HS-5 (cell line): ENCODE results near the gene GRWD1.
A peak's percentile ranks its signal among the peaks of the same experiment; 100 is the strongest.

Experiments used
- DNase-seq: peaks from one replicate; pipeline ENCODE4 v3.0.0-alpha.2; 2012; ENCODE audit warnings: low read depth

Gene GRWD1

GRCh38 chr19:48456864-48457263 is 11.1 kb downstream of the GRWD1 start:
- no peak for DNase-seq

DNA sequence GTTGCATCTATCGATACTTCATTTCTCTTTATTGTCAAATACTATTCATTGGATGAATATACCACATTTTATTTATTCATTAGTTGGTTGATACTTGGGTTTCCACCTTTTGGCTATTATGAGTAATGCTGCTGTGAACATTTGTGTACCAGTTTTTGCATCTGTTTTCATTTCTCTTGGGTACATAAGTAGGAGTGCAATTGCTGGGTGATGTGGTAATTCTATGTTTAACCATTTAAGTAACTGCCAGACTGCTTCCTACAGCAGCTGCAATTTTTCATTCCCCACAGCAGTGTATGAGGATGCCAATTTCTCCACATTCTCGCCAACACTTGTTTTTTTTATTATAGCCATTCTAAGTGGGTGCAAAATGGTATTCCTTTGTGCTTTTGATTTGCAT is 12.2 kb downstream of the GRWD1 start:
- DNase-seq: no peak

DNA sequence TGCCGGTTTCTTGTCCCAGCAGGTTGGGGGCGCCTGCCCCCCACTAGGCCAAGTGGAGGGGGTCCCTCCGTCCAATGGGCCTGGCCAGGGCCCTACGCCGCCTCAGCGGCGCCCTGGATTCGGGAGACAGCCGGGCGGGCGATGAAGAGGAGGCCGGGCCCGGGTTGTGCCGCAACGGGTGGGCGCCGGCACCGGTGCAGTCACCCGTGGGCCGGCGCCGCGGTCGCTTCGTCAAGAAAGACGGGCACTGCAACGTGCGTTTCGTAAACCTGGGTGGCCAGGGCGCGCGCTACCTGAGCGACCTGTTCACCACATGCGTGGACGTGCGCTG is 15.8 kb downstream of the GRWD1 start:
- no peak for DNase-seq

- no peak for DNase-seq
Observed at GRCh38 chr19:48461982-48462655, 16.3 kb downstream of the GRWD1 start.

DNA sequence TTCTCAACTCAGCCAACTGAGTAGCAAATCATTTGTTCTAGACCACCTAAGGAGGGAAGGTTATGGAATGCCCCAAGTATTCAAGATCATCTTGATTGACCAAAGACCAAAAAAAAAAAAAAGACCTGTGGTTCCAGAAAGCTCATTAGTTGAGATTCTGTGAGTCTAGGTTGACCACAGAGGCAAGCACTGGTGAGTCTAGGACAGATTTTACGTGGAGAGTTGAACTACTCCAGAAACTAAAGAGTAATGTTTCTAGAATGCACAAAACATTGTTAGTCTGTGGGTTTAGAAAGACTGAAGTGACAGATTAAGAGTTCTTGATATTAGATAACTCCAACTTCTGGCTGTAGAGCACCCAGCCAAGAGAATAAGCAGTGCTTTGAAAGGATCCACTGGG is 19.4 kb downstream of the GRWD1 start:
- DNase-seq: no peak

- DNase-seq: no peak
Observed at GRCh38 chr19:48466561-48467325, 21.0 kb downstream of the GRWD1 start.

GRCh38 chr19:48468772-48469288 is 23.0 kb downstream of the GRWD1 start:
- peak; percentile 99 for DNase-seq

- no peak for DNase-seq
Observed at GRCh38 chr19:48469289-48469881, 23.6 kb downstream of the GRWD1 start, which contains the start of gene CYTH2. Gene CYTH2, plus strand, starts transcription at chr19:48469369. Its CDS starts 139 bp downstream, at chr19:48469508.

- DNase-seq: no peak
Observed at GRCh38 chr19:48469934-48470680, 24.3 kb downstream of the GRWD1 start.

GRCh38 chr19:48470856-48471255 is 25.1 kb downstream of the GRWD1 start:
- no peak for DNase-seq

GRCh38 chr19:48471836-48472235 is 26.1 kb downstream of the GRWD1 start:
- no peak for DNase-seq

GRCh38 chr19:48473161-48473966 is 27.6 kb downstream of the GRWD1 start:
- DNase-seq: no peak

DNA sequence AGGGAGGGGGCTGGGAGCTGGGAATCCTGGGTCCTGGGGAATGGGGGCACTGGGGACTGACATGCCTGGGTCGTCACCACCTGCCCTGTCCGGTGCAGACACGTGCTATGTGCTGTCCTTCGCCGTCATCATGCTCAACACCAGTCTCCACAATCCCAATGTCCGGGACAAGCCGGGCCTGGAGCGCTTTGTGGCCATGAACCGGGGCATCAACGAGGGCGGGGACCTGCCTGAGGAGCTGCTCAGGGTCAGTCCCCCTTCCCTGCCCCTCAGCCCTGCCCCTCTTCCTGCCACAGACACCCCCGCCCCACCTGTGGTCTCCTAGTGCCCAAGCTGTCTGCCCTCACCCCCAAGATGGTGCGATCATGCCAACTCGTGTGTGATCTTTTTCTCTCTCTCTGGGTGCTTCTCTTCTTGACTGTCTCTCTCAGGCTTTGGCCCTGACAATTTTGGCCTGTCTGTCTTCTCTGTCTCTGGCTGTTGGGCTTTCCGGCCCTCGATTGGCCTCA is 28.4 kb downstream of the GRWD1 start:
- DNase-seq: no peak

DNA sequence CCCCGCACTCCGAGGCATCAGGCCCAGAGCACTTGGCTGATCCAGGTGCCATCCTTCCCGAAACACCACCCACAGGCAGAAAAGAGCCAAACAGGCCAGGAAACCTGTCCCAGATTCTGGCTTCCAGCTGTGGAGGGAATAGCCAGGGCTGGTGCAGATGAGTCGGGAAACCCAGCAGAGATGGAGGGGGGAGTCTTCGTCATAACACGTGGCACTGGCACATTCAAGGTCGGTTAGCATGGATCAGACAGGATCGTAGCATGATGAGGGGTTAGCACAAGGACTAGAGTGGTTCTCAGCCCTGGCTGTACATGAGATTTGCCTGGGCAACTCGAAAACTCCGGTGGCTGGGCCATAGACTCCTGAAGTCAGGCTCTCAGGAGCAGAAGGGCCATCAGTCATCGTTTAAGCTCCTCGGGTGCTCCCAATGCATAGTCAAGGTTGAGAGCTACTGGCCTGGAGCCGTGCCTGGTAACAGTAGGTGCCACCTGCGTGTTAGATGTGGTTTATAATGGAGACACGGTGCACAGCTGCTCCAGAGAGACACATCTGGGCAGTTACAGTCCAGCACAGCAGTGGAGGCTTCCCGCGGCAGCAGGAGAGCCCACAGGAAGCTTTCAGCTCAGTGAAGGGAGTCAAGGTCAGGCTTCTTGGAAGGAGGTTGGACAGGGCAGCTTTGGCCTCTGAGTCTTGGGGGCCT is 29.7 kb downstream of the GRWD1 start:
- no peak for DNase-seq

- no peak for DNase-seq
Observed at GRCh38 chr19:48476176-48476575, 30.4 kb downstream of the GRWD1 start.

GRCh38 chr19:48477067-48477685 is 31.4 kb downstream of the GRWD1 start:
- DNase-seq: no peak

DNA sequence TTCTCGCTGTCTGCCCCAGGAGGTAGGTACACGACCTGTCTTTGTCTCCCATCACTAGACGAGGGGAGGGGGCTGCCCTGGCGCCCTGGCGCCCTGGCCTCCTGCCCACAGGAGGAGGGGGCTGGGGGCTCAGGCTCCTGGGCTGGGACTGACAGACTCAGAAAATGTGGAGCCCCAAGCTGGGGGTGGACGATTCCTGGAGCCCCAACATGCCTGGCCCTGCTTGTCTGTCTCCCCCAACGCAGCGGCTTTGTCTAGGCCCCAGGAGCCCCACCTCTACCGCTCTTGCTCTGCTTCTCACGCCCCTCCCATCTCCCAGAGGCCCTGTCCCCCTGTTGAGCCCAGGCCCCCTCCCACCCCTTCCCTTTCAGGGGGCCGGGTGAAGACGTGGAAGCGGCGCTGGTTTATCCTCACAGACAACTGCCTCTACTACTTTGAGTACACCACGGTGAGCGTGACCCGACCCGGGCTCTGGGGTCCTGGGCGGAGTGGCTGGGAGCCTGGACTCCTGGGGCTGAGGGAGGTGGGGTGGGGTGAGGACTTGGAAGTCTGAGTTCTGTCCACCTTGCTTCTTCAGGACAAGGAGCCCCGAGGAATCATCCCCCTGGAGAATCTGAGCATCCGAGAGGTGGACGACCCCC is 32.0 kb downstream of the GRWD1 start:
- no peak for DNase-seq

DNA sequence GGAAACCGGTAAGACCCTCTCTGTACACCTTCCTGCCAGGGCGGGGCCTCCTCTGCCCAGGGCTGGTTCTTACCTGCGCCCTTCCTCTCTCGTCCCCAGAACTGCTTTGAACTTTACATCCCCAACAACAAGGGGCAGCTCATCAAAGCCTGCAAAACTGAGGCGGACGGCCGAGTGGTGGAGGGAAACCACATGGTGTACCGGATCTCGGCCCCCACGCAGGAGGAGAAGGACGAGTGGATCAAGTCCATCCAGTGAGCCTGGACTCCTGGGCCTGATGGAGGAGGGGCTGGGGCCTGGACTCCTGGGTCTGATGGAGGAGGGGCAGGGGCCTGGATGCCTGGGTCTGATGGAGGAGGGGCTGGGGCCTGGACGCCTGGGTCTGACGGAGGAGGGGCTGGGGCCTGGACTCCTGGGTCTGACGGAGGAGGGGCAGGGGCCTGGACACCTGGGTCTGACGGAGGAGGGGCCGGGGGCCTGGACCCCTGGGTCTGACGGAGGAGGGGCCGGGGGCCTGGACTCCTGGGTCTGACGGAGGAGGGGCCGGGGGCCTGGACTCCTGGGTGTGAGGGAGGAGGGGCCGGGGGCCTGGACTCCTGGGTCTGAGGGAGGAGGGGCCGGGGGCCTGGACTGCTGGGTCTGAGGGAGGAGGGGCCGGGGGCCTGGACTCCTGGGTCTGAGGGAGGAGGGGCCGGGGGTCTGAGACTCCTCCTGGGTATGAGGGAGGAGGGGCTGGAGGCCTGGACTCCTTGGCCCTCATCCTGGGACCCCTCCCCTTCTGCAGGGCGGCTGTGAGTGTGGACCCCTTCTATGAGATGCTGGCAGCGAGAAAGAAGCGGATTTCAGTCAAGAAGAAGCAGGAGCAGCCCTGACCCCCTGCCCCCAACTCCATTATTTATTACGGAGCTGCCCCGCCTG is 32.8 kb downstream of the GRWD1 start:
- DNase-seq: no peak

GRCh38 chr19:48479686-48480085 is 33.9 kb downstream of the GRWD1 start:
- DNase-seq: no peak
